ENCODE data around the gene CHCHD6.

GRCh38 chr3:126721246-126721645 is 17.2 kb downstream of the CHCHD6 start:
- TF ChIP-seq BHLHE40 (IDR thresholded peaks at IDR 0.05; ENCODE audit: borderline replicate concordance), result no peak
- no peak for TF ChIP-seq ARNT (IDR thresholded peaks at IDR 0.05)
- no peak for TF ChIP-seq CTBP1 (IDR thresholded peaks at IDR 0.05; ENCODE audit: borderline replicate concordance)
- TF ChIP-seq ELF4 (IDR thresholded peaks at IDR 0.05), result no peak
- no peak for TF ChIP-seq PKNOX1 (IDR thresholded peaks at IDR 0.05)
- no peak for TF ChIP-seq SUZ12 (IDR thresholded peaks at IDR 0.05)
- TF ChIP-seq FOXM1 (IDR thresholded peaks at IDR 0.05; ENCODE audit: borderline replicate concordance), result no peak
- no peak for TF ChIP-seq SP1 (IDR thresholded peaks at IDR 0.05)
- no peak for TF ChIP-seq L3MBTL2 (conservative IDR thresholded peaks at IDR 0.05)
- TF ChIP-seq ZNF384 (IDR thresholded peaks at IDR 0.05), result no peak
- TF ChIP-seq FOXA1 (IDR thresholded peaks at IDR 0.05), result no peak
- no peak for TF ChIP-seq TARDBP (IDR thresholded peaks at IDR 0.05)
- no peak for TF ChIP-seq HDGF (IDR thresholded peaks at IDR 0.05; ENCODE audit: borderline replicate concordance)
- TF ChIP-seq NFRKB (IDR thresholded peaks at IDR 0.05), result no peak

All from HEK293T (cell line).